SU-DHL-6 (cell line): ENCODE results near the gene NOS1AP.

Experiments used
- H2AFZ ChIP-seq: fragments of 200-600 bp; sonication (generic); 2 replicates; pipeline ENCODE4 v1.6.1; 2014; ENCODE audit warnings: low read depth, mild to moderate bottlenecking, moderate library complexity, mixed read lengths, antibody characterized with exemption, low read length; ENCODE audit not compliant: severe bottlenecking
- H3F3A ChIP-seq: fragments of 200-600 bp; shearing (Covaris generic); 2 replicates; pipeline ENCODE4 v1.6.0; 2016; ENCODE audit warnings: antibody characterized with exemption, mild to moderate bottlenecking; ENCODE audit not compliant: insufficient read depth
- H3K27ac ChIP-seq: fragments of 200-600 bp; sonication (generic); 2 replicates; pipeline ENCODE4 v1.5.1; 2016; ENCODE audit warnings: low read depth, mild to moderate bottlenecking, low read length, moderate library complexity, mixed read lengths
- H3K27me3 ChIP-seq: fragments of 200-600 bp; sonication (generic), shearing (Covaris generic); 2 replicates; pipeline ENCODE4 v1.6.0; 2014; ENCODE audit warnings: mild to moderate bottlenecking, low read length
- H3K36me3 ChIP-seq: fragments of 200-600 bp; sonication (generic); 2 replicates; pipeline ENCODE4 v1.6.1; 2014; ENCODE audit warnings: mild to moderate bottlenecking, low read length, mixed read lengths
- H3K4me2 ChIP-seq: fragments of 300-600, 200-600 bp; shearing (Covaris generic), sonication (generic); 2 replicates; pipeline ENCODE4 v1.6.0; 2014; ENCODE audit warnings: low read length, low read depth, mild to moderate bottlenecking; ENCODE audit not compliant: poor library complexity, severe bottlenecking
- H3K4me3 ChIP-seq: fragments of 200-600 bp; sonication (generic); 2 replicates; pipeline ENCODE4 v1.5.1; 2014; ENCODE audit warnings: antibody characterized with exemption, low read length, mild to moderate bottlenecking, mixed read lengths; ENCODE audit not compliant: insufficient read depth, poor library complexity, severe bottlenecking
- H3K79me2 ChIP-seq: fragments of 200-600 bp; sonication (generic); 2 replicates; pipeline ENCODE4 v1.6.1; 2014; ENCODE audit warnings: mild to moderate bottlenecking, low read length, moderate library complexity; ENCODE audit not compliant: insufficient read depth
- H3K9ac ChIP-seq: fragments of 200-600 bp; sonication (generic); 2 replicates; pipeline ENCODE4 v1.7.0; 2014; ENCODE audit warnings: mild to moderate bottlenecking, low read length
- H3K9me2 ChIP-seq: fragments of 200-600 bp; sonication (generic); replicated peaks from 2 replicates; pipeline ENCODE4 v1.6.1; 2014; ENCODE audit warnings: low read length; ENCODE audit not compliant: insufficient read depth
- H3K9me3 ChIP-seq: fragments of 200-600 bp; sonication (generic); 2 replicates; pipeline ENCODE4 v1.6.1; 2014; ENCODE audit warnings: low read length, mixed read lengths; ENCODE audit not compliant: insufficient read depth
- H4K20me1 ChIP-seq: fragments of 200-600 bp; sonication (generic); 2 replicates; pipeline ENCODE4 v1.6.1; 2014; ENCODE audit warnings: low read depth, mild to moderate bottlenecking, antibody characterized with exemption, low read length, moderate library complexity, mixed read lengths
- EZH2phosphoT487 ChIP-seq: fragments of 200-600 bp; sonication (generic), shearing (Covaris generic); conservative IDR thresholded peaks from 2 replicates; pipeline ENCODE4 v1.6.1; 2018; ENCODE audit warnings: mild to moderate bottlenecking, antibody characterized with exemption, low read length, moderate library complexity, mixed read lengths
- TF ChIP-seq, protein P1 (sequence below): fragments of 200-600 bp; sonication (generic); IDR thresholded peaks from one replicate; pipeline ENCODE4 v1.5.1; 2017; ENCODE audit warnings: antibody characterized with exemption, mild to moderate bottlenecking, low read length, moderate library complexity; ENCODE audit not compliant: insufficient read depth, poor library complexity, severe bottlenecking

The NOS1AP gene

GRCh38 chr1:162215902-162216301 is 146.4 kb downstream of the NOS1AP start:
- TF ChIP-seq, protein P1, sequence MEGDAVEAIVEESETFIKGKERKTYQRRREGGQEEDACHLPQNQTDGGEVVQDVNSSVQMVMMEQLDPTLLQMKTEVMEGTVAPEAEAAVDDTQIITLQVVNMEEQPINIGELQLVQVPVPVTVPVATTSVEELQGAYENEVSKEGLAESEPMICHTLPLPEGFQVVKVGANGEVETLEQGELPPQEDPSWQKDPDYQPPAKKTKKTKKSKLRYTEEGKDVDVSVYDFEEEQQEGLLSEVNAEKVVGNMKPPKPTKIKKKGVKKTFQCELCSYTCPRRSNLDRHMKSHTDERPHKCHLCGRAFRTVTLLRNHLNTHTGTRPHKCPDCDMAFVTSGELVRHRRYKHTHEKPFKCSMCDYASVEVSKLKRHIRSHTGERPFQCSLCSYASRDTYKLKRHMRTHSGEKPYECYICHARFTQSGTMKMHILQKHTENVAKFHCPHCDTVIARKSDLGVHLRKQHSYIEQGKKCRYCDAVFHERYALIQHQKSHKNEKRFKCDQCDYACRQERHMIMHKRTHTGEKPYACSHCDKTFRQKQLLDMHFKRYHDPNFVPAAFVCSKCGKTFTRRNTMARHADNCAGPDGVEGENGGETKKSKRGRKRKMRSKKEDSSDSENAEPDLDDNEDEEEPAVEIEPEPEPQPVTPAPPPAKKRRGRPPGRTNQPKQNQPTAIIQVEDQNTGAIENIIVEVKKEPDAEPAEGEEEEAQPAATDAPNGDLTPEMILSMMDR: no peak
- no peak for TF ChIP-seq EZH2phosphoT487
- no peaks in the 10 kb centered on the region for H3K9me3 ChIP-seq
- no peaks in the 10 kb centered on the region for H3F3A ChIP-seq
- H3K27ac ChIP-seq: no peak overlapping the region
- H3K4me2 ChIP-seq: no peak overlapping the region
- no peaks in the 10 kb centered on the region for H3K27me3 ChIP-seq
- H3K9ac ChIP-seq: no peak overlapping the region
- H2AFZ ChIP-seq: no peak overlapping the region
- H3K79me2 ChIP-seq: no peaks in the 10 kb centered on the region
- no peaks in the 10 kb centered on the region for H3K9me2 ChIP-seq
- H3K36me3 ChIP-seq: no peaks in the 10 kb centered on the region
- no peak overlapping the region for H3K4me3 ChIP-seq
- no peaks in the 10 kb centered on the region for H4K20me1 ChIP-seq

DNA sequence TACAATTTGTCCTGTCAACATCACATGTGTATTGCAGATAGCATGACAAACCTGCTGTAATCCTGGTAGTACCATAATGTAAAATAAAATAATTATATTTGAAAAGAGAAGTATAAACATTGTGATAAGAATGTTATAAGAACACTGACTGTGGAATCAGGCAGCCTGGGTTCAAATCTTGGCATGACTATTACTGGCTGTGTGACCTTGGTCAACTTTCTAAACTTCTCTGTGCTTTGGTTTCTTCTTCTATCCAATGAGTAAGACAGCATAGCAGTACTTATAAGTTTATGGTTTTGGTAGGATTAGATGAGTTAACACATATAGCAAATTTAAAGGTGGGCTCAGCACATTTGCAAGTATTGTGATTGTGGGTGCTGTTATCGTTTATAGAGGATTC is 147.1 kb downstream of the NOS1AP start:
- H3K27ac ChIP-seq: no peak overlapping the region
- no peaks in the 10 kb centered on the region for H3K27me3 ChIP-seq
- H3K9me2 ChIP-seq: no peaks in the 10 kb centered on the region
- H2AFZ ChIP-seq: no peak overlapping the region
- no peaks in the 10 kb centered on the region for H4K20me1 ChIP-seq
- H3K4me3 ChIP-seq: no peak overlapping the region
- no peak overlapping the region for H3K9ac ChIP-seq
- H3K9me3 ChIP-seq: no peaks in the 10 kb centered on the region
- no peaks in the 10 kb centered on the region for H3K36me3 ChIP-seq
- no peaks in the 10 kb centered on the region for H3K79me2 ChIP-seq
- TF ChIP-seq, protein P1: no peak
- TF ChIP-seq EZH2phosphoT487: no peak
- no peaks in the 10 kb centered on the region for H3F3A ChIP-seq
- H3K4me2 ChIP-seq: no peak overlapping the region

DNA sequence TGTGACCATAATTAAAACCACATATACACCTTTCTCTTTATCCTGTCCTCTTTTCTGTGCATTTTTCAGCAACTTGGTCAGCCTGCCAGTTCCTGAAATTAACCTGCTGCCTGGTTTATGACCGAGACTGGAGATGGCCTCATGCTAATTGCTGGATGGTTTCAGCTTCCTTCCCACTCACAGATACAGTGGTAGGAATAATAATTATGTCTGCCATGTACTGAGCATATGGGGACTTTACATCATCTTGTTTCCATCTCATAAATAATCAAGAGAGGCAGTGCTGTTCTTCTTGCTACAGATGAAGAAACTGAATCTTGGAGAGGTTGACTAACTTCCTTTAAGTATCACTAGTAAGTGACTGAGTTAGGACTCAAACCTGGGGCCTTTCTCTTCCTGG is 148.2 kb downstream of the NOS1AP start:
- Histone ChIP-seq H3K27ac (no peak overlapping the region), H3K4me3 (no peak overlapping the region), H3K79me2 (no peaks in the 10 kb centered on the region), H4K20me1 (no peaks in the 10 kb centered on the region), H3K9me3 (no peaks in the 10 kb centered on the region), H3F3A (no peaks in the 10 kb centered on the region), H3K27me3 (no peaks in the 10 kb centered on the region), H3K4me2 (no peak overlapping the region), H3K9ac (no peak overlapping the region), H2AFZ (no peak overlapping the region), H3K36me3 (no peaks in the 10 kb centered on the region), H3K9me2 (no peaks in the 10 kb centered on the region)
- TF ChIP-seq, protein P1: no peak
- TF ChIP-seq EZH2phosphoT487: no peak

DNA sequence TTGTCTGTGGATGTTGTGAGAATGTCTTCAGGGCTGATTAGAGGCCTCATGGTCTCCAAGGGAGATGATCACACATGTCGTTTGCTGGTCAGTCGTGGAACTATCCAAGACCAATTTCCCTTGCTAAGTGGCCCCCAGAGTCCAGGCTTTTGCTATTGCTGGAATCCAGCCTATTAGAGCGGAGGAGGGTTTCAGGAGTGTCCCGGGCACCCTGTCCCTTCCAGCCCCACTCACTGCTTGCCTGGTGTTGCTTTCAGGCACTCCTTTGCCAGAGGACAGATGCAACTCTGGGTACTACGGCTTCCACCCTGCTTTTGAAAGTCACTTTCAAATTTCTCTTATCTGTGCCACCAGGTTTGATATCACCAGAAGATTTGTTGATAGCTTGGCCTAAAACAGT is 149.1 kb downstream of the NOS1AP start:
- TF ChIP-seq, protein P1: no peak
- no peak for TF ChIP-seq EZH2phosphoT487
- no peaks in the 10 kb centered on the region for H3K9me3 ChIP-seq
- H2AFZ ChIP-seq: no peak overlapping the region
- no peak overlapping the region for H3K4me2 ChIP-seq
- no peaks in the 10 kb centered on the region for H3K79me2 ChIP-seq
- H3K27me3 ChIP-seq: no peaks in the 10 kb centered on the region
- H3K27ac ChIP-seq: no peak overlapping the region
- no peak overlapping the region for H3K9ac ChIP-seq
- no peak overlapping the region for H3K4me3 ChIP-seq
- no peaks in the 10 kb centered on the region for H3K9me2 ChIP-seq
- H4K20me1 ChIP-seq: no peaks in the 10 kb centered on the region
- H3F3A ChIP-seq: no peaks in the 10 kb centered on the region
- no peaks in the 10 kb centered on the region for H3K36me3 ChIP-seq
